Upper lobe of right lung (tissue), 1 donor: ENCODE data around the gene CYP1A2. TPM values are rescaled to one million over a fixed set of nuclear protein-coding genes. Genes with fewer than 3 reads are reported as not detected.
A peak's percentile ranks its signal among the peaks of the same experiment; 100 is the strongest.

ENCODE experiments used
- ATAC-seq: fragments of 200-7000 bp; cut with Tn5 transposase; one replicate; pipeline ENCODE4 v1.9.1; 2020; ENCODE audit warnings: mild to moderate bottlenecking, moderate library complexity
- DNase-seq: peaks from one replicate; pipeline ENCODE4 v3.0.0-alpha.2; 2020
- H3K27ac ChIP-seq: fragments of 200-600 bp; one replicate; pipeline ENCODE4 v1.8.0; 2022
- H3K27me3 ChIP-seq: fragments of 200-600 bp; one replicate; pipeline ENCODE4 v1.8.0; 2022; ENCODE audit warnings: mild to moderate bottlenecking
- H3K36me3 ChIP-seq: fragments of 200-600 bp; one replicate; pipeline ENCODE4 v1.8.0; 2022
- H3K4me1 ChIP-seq: fragments of 200-600 bp; one replicate; pipeline ENCODE4 v1.8.0; 2022
- H3K4me3 ChIP-seq: fragments of 200-600 bp; one replicate; pipeline ENCODE4 v1.8.0; 2022; ENCODE audit warnings: mild to moderate bottlenecking
- H3K9me3 ChIP-seq: fragments of 200-600 bp; one replicate; pipeline ENCODE4 v1.8.0; 2022
- intact Hi-C: fragments of 100-400 bp; cut with DNase I; formaldehyde crosslinking; loops from one replicate; pipeline ENCODE4 v1.11.0; 2022
- total RNA-seq: library from RNA; stranded (reverse); fragmentation: NEBNext Ultra II Directional; extraction: Animal tissue kit (Norgen Biotek cat#: 25700); gene quantifications from one replicate; pipeline ENCODE4 v1.2.1, GENCODE V29; 2021
- TF ChIP-seq, protein P1 (sequence below): fragments of 200-600 bp; IDR thresholded peaks from one replicate; pipeline ENCODE4 v1.8.0; 2022; ENCODE audit warnings: antibody characterized with exemption
- donor health status: DM: no; HTN: yes; CAD: no; lungs with severe emphysema.

CYP1A2 gene
- total RNA-seq, 1 donor from 2014 or later = 0.32 TPM

DNA sequence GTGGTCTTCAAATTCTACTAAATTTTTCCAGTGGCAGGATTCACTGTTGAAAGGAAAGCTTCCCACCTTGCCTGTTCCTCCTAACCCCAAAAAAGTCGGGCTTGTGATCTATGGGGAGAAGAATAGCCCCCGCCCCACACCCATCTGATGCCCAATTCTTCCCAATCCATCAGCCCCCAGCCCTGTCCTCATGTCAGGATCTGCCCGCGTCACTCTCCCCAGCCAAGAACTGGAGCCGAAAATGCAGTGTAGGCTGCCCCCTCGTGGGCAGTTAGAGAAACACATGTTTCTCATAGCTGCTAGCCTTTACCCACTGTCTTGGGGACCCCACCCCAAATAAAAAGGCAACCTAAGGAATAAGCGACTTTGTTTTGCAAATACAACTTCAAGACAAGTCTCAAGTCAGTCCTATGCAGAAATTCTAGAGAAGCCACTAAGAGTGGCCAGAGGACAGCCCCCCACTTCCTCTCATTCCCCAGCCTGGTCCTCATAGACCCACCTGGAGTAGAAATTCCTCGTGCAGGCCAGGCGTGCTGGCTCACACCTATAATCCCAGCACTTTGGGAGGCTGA lies 20.2 kb downstream of the CYP1A2 start:
- Histone ChIP-seq H3K36me3 (no peaks in the 10 kb centered on the region), H3K4me1 (peaks cover 12% of the 10 kb centered on the region), H3K9me3 (no peaks in the 10 kb centered on the region), H3K27me3 (no peaks in the 10 kb centered on the region), H3K4me3 (no peak overlapping the region), H3K27ac (no peak overlapping the region)
- TF ChIP-seq, protein P1, sequence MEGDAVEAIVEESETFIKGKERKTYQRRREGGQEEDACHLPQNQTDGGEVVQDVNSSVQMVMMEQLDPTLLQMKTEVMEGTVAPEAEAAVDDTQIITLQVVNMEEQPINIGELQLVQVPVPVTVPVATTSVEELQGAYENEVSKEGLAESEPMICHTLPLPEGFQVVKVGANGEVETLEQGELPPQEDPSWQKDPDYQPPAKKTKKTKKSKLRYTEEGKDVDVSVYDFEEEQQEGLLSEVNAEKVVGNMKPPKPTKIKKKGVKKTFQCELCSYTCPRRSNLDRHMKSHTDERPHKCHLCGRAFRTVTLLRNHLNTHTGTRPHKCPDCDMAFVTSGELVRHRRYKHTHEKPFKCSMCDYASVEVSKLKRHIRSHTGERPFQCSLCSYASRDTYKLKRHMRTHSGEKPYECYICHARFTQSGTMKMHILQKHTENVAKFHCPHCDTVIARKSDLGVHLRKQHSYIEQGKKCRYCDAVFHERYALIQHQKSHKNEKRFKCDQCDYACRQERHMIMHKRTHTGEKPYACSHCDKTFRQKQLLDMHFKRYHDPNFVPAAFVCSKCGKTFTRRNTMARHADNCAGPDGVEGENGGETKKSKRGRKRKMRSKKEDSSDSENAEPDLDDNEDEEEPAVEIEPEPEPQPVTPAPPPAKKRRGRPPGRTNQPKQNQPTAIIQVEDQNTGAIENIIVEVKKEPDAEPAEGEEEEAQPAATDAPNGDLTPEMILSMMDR = peak; percentile 80
- peak; percentile 84 for ATAC-seq
- intact Hi-C loops = loop anchor here (5.0 to 10.0 kb wide), 2 partner anchors 132 to 384 kb away; no protein-coding TSS in a partner anchor
- DNase-seq = peak; percentile 74

GRCh38 chr15:74769463-74770025 lies 20.9 kb downstream of the CYP1A2 start:
- no peaks in the 10 kb centered on the region for H3K27me3 ChIP-seq
- intact Hi-C loops = loop anchor here (5.0 to 10.0 kb wide), 3 partner anchors 132 to 385 kb away; no protein-coding TSS in a partner anchor
- H3K4me3 ChIP-seq = no peak overlapping the region
- H3K36me3 ChIP-seq = no peaks in the 10 kb centered on the region
- no peak for DNase-seq
- H3K27ac ChIP-seq = no peak overlapping the region
- no peaks in the 10 kb centered on the region for H3K9me3 ChIP-seq
- no peak for ATAC-seq
- peaks cover 12% of the 10 kb centered on the region for H3K4me1 ChIP-seq
- TF ChIP-seq, protein P1 = no peak

DNA sequence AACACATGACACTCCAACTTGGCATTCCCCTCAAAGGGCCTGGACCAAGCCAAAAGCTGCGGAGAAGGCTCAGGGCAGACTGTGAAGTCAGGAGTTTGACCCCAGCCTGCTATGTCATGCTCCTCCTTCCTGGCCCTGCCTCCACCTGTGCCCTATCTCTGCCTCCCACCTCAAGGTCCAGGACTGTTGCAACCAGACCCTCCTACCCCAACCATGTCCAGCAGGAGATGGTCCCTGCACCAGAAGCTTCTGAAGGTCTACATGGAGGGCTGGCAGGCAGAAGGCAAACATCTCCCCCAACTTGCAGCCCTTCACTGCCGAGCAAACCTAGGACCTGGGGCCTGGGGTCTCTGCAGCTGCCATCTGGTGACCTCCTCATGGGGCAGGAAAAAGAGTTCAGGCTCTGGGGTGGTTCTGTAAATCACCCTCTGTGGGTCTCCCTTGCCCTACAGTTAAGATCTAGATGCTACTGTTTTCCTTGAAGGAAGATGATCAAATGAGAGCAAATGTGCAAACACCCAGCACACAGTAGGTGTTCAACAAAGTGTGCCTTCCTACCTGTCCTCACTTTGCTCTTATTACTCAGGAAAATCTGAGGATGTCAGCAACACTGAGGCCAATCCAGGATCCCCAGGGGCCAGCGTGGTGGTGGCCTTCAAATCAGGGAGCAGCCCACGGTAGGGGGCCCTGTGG lies 21.7 kb downstream of the CYP1A2 start:
- DNase-seq (no peak), ATAC-seq (no peak)
- no peak overlapping the region for H3K4me3 ChIP-seq
- TF ChIP-seq, protein P1 = no peak
- H3K4me1 ChIP-seq = peaks cover 12% of the 10 kb centered on the region
- H3K27ac ChIP-seq = no peak overlapping the region
- intact Hi-C loops = loop anchor here (10.0 kb wide), 1 partner anchor 174 kb away; no protein-coding TSS in a partner anchor
- no peaks in the 10 kb centered on the region for H3K36me3 ChIP-seq
- no peaks in the 10 kb centered on the region for H3K9me3 ChIP-seq
- H3K27me3 ChIP-seq = no peaks in the 10 kb centered on the region

GRCh38 chr15:74773329-74773728 lies 24.7 kb downstream of the CYP1A2 start:
- intact Hi-C loops = loop anchor here (10.0 kb wide), 1 partner anchor 171 kb away; no protein-coding TSS in a partner anchor
- ATAC-seq = no peak
- no peaks in the 10 kb centered on the region for H3K36me3 ChIP-seq
- H3K27ac ChIP-seq = no peak overlapping the region
- DNase-seq = no peak
- no peaks in the 10 kb centered on the region for H3K27me3 ChIP-seq
- H3K4me1 ChIP-seq = peaks cover 26% of the 10 kb centered on the region
- H3K9me3 ChIP-seq = no peaks in the 10 kb centered on the region
- TF ChIP-seq, protein P1 = no peak
- H3K4me3 ChIP-seq = no peak overlapping the region

- Histone ChIP-seq H3K27me3 (no peaks in the 10 kb centered on the region), H3K36me3 (no peaks in the 10 kb centered on the region), H3K27ac (no peak overlapping the region), H3K4me3 (no peak overlapping the region), H3K4me1 (peaks cover 24% of the 10 kb centered on the region), H3K9me3 (no peaks in the 10 kb centered on the region)
- intact Hi-C loops = loop anchor here (10.0 kb wide), 1 partner anchor 171 kb away; no protein-coding TSS in a partner anchor
- TF ChIP-seq, protein P1 = no peak
- ATAC-seq (no peak), DNase-seq (no peak)
These were observed 25.1 kb downstream of the CYP1A2 start for GRCh38 chr15:74773731-74774252.
